ENCODE results near the gene UCMA. TPM values are rescaled to one million over a fixed set of nuclear protein-coding genes. Genes with fewer than 3 reads are reported as not detected.
A peak's percentile ranks its signal among the peaks of the same experiment; 100 is the strongest.

Gene UCMA
- total and polyA plus RNA-seq, 9 of the 15 experiments (the other 6 are each of a cell fraction or from before 2014, with no cell fraction given): not detected

- TF ChIP-seq MAX (CRISPR knock-in tag; IDR thresholded peaks at IDR 0.05) (0 out of 2 replicates have a peak, but pooled peaks have one; percentile 33), CREB1 (IDR thresholded peaks at IDR 0.05) (no peak), CREB1 (CRISPR knock-in tag; IDR thresholded peaks at IDR 0.05) (no peak), GTF2E2 (tag; IDR thresholded peaks at IDR 0.05) (no peak), NFRKB (IDR thresholded peaks at IDR 0.05; ENCODE audit: low read depth) (no peak), IRF2 (CRISPR knock-in tag; IDR thresholded peaks at IDR 0.05) (no peak)
Observed at GRCh38 chr10:13219685-13220670, 14.2 kb downstream of the UCMA start (continued).

- 57% methylated on average over 4 of the region's 4 CpGs for whole genome bisulfite sequencing (ENCODE audit: insufficient coverage, low coverage, missing lambda C conversion rate)
- POLR2A ChIA-PET: no interaction called here
Observed at GRCh38 chr10:13218878-13219277, 15.3 kb downstream of the UCMA start.

More at GRCh38 chr10:13218878-13219277, 15.3 kb downstream of the UCMA start:
- ATAC-seq (no peak), DNase-seq (ENCODE audit: extremely low read depth in 1 of 4, low spot score in 3 of 4) (no peak), FAIRE-seq (no peak)
- Histone ChIP-seq H3K27me3 (ENCODE audit: control insufficient read depth in 2 of 2, insufficient read depth in 2 of 2, low read length in 2 of 2) (no peaks in the 10 kb centered on the region), H3K4me1 (replicated peaks in 1 of 2; ENCODE audit: control insufficient read depth in 2 of 2, insufficient read depth in 2 of 2, low read length in 2 of 2) (no peaks in the 10 kb centered on the region; a peak in 2 of 5 replicates), H2AFZ (ENCODE audit: low read depth, low read length) (no peak overlapping the region), H3K4me3 (no peak overlapping the region), H3K4me2 (ENCODE audit: insufficient read depth, low read length) (no peak overlapping the region), H4K20me1 (replicated peaks; ENCODE audit: control insufficient read depth, insufficient read depth, low read length) (no peaks in the 10 kb centered on the region; the same call in 1 of the 2 replicates), H3K36me3 (ENCODE audit: control insufficient read depth, insufficient read depth, low read length) (no peaks in the 10 kb centered on the region), H3K9me1 (ENCODE audit: control insufficient read depth, insufficient read depth, low read length) (no peaks in the 10 kb centered on the region), H3K9ac (ENCODE audit: insufficient read depth in 1 of 2, low read depth in 2 of 2, low read length in 2 of 2) (no peak overlapping the region), H3K79me2 (ENCODE audit: control insufficient read depth, insufficient read depth, low read length) (no peaks in the 10 kb centered on the region), H3K27ac (ENCODE audit: extremely low read depth, low read depth, low read length) (no peak overlapping the region), H3K9me3 (replicated peaks; ENCODE audit: control insufficient read depth, insufficient read depth, low read depth, low read length) (no peaks in the 10 kb centered on the region)
- in situ Hi-C loops (cut with MboI): no loop called here
- TF ChIP-seq ZNF121 (CRISPR knock-in tag; conservative IDR thresholded peaks at IDR 0.05) (peak; percentile 56; the same call in 1 of the 2 replicates), NR2F6 (CRISPR knock-in tag; IDR thresholded peaks at IDR 0.05) (no peak)
- CTCF ChIA-PET (ENCODE audit: low intra/inter-chr PET ratio): no interaction called here
- intact Hi-C loops (cut with micrococcal nuclease): no loop called here
- no TSS peak for BruUV-seq (replicated peaks)

All from K562 (cell line).